ENCODE results near the gene DCAKD.

GRCh38 chr17:44989552-44990138 lies 61.8 kb downstream of the DCAKD start:
- TF ChIP-seq SIN3A (conservative IDR thresholded peaks at IDR 0.05 in 1 of 2, IDR thresholded peaks at IDR 0.05 in 1 of 2; ENCODE audit: low read depth in 1 of 2, low read length in 2 of 2): no peak
- no peak for TF ChIP-seq POLR2AphosphoS5 (IDR thresholded peaks at IDR 0.05; ENCODE audit: low read depth, low read length)
- TF ChIP-seq CTCF (IDR thresholded peaks at IDR 0.05; ENCODE audit: control extremely low read depth in 1 of 3, insufficient read depth in 1 of 3, low read depth in 1 of 3, low read length in 3 of 3): no peak
- no peak for TF ChIP-seq EP300 (IDR thresholded peaks at IDR 0.05; ENCODE audit: borderline replicate concordance in 1 of 2, low read depth in 2 of 2, low read length in 2 of 2)
- TF ChIP-seq NRF1 (IDR thresholded peaks at IDR 0.05; ENCODE audit: low read depth, low read length): no peak
- TF ChIP-seq KDM1A (IDR thresholded peaks at IDR 0.05; ENCODE audit: borderline replicate concordance, low read length): no peak
- no peak for TF ChIP-seq RFX5 (IDR thresholded peaks at IDR 0.05; ENCODE audit: borderline replicate concordance, low read depth, low read length)
- TF ChIP-seq TAF1 (IDR thresholded peaks at IDR 0.05; ENCODE audit: low read depth, low read length): no peak
- no peak for TF ChIP-seq EZH2 (IDR thresholded peaks at IDR 0.05; ENCODE audit: low read depth, low read length, severe bottlenecking)
